K562 (cell line): ENCODE data around the gene EGFL6. TPM values are rescaled to one million over a fixed set of nuclear protein-coding genes. Genes with fewer than 3 reads are reported as not detected.

Experiments
- CLOCK ChIP-seq: fragments of 250-450 bp; sonication (Bioruptor Pico); IDR thresholded peaks from 2 replicates; pipeline ENCODE4 v1.4.0; 2020; ENCODE audit warnings: mild to moderate bottlenecking, moderate library complexity, borderline replicate concordance
- IRF2 ChIP-seq: sonication (generic); formaldehyde crosslinking; IDR thresholded peaks from 2 replicates; pipeline ENCODE4 v1.8.1; 2022; ENCODE audit warnings: mild to moderate bottlenecking, missing genetic modification reagents
- MBD1 ChIP-seq: fragments of 250-450 bp; sonication (Bioruptor Pico); IDR thresholded peaks from 2 replicates; pipeline ENCODE4 v1.8.0; 2022; ENCODE audit warnings: inconsistent platforms
- PATZ1 ChIP-seq: fragments of 250-450 bp; sonication (Bioruptor Pico); IDR thresholded peaks from 2 replicates; pipeline ENCODE4 v1.5.0; 2020; ENCODE audit warnings: mild to moderate bottlenecking, borderline replicate concordance
- polyA plus RNA-seq, 8 experiments: library from polyadenylated mRNA; depleted of rRNA in 4 of 8; stranded (reverse) in 5 of 8; unstranded in 3 of 8; fragments of >200 nt; fragmentation: Nextera tagmentation in 2 of 8; fragmentation: Illumina TruSeq in 1 of 8; extraction: Ambion mirVana in 2 of 8; extraction: Trizol in 1 of 8; gene quantifications; 2 replicates each; pipeline versions ENCODE4 v1.2.1 to v1.2.3, GENCODE V29; 2011 to 2014; ENCODE audit warnings: inconsistent platforms in 1 of 8, missing spikeins in 1 of 8
- total RNA-seq, 7 experiments: library from RNA; depleted of rRNA in 6 of 7; stranded (reverse); fragments of >200 nt in 6 of 7; fragmentation: Illumina TruSeq in 2 of 7; extraction: Trizol in 2 of 7; gene quantifications; 2 replicates each; pipeline versions ENCODE4 v1.2.1 to v1.2.3, GENCODE V29; 2011 to 2021; ENCODE audit warnings: low replicate concordance in 1 of 7

The EGFL6 gene
- total and polyA plus RNA-seq, 9 of the 15 experiments (the other 6 are each of a cell fraction or from before 2014, with no cell fraction given): 0.01 TPM; not detected in 8

DNA sequence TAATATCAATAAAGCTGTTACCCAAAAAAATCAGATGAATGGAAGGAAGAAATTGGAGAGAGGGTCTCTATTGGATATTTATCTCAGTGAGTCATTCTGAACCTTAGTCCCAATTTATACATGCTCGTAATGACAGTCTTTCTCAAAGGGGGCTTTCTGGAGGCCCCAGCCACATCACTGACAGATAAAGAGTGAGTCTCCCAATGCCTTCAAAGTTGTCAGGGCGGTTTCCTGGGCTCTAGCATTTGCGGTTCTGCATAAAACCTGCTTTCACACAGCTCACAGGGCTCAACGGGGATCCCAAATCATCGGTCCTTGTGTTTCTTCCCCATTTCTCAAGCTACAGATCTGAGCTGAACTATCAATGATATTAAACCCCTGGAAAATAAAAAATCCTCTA, 100.8 kb downstream of the EGFL6 start (continued):
- TF ChIP-seq CLOCK (CRISPR knock-in tag): no peak
- TF ChIP-seq MBD1 (CRISPR knock-in tag): no peak
- no peak for TF ChIP-seq IRF2
- TF ChIP-seq PATZ1 (CRISPR knock-in tag): no peak
